ENCODE data around the gene NECAB2. TPM values are rescaled to one million over a fixed set of nuclear protein-coding genes. Genes with fewer than 3 reads are reported as not detected.
A peak's percentile ranks its signal among the peaks of the same experiment; 100 is the strongest.

NECAB2 gene
- total and polyA plus RNA-seq, 3 experiments from 2014 or later: not detected

- Mint-ChIP-seq H3K9me3 (no peaks in the 10 kb centered on the region), H3K27ac (peak overlapping the region in 1 of 8 donors; percentile 6), H3K36me3 (peaks cover 0 to 6% (median 0%) of the 10 kb centered on the region in 3 donors), H3K4me1 (peaks cover 2 to 4% (median 3%) of the 10 kb centered on the region in 3 donors), H3K4me3 (no peak overlapping the region), H3K27me3 (peaks cover 0 to 3% of the 10 kb centered on the region in 2 donors)
- H3K36me3 ChIP-seq (ENCODE audit: insufficient read depth, low read length): no peaks in the 10 kb centered on the region
- H3K9me3 ChIP-seq (ENCODE audit: low read length): no peaks in the 10 kb centered on the region
- no peaks in the 10 kb centered on the region for H3K27me3 ChIP-seq (ENCODE audit: insufficient read depth, low read length, poor library complexity, severe bottlenecking)
- peak in 1 of 5 donors; percentile 41 for DNase-seq
- H3K4me3 ChIP-seq (ENCODE audit: low read length): no peak overlapping the region
- CTCF ChIA-PET: no interaction called here
- H3K4me1 ChIP-seq (ENCODE audit: insufficient read depth, low read length): no peaks in the 10 kb centered on the region
- no peak overlapping the region for H3K27ac ChIP-seq (ENCODE audit: low read depth, low read length)
- POLR2A ChIA-PET: no interaction called here
Measured at GRCh38 chr16:83928341-83929055, 39.5 kb upstream of the NECAB2 start.

- CTCF ChIA-PET: no interaction called here
- peaks cover 2 to 4% (median 3%) of the 10 kb centered on the region in 3 donors for H3K4me1 Mint-ChIP-seq
- peaks cover 0 to 1% (median 0%) of the 10 kb centered on the region in 3 donors for H3K36me3 Mint-ChIP-seq
- peaks cover 0 to 4% of the 10 kb centered on the region in 2 donors for H3K27me3 Mint-ChIP-seq
- Histone ChIP-seq H3K27me3 (ENCODE audit: insufficient read depth, low read length, poor library complexity, severe bottlenecking) (no peaks in the 10 kb centered on the region), H3K9me3 (ENCODE audit: low read length) (no peaks in the 10 kb centered on the region), H3K36me3 (ENCODE audit: insufficient read depth, low read length) (no peaks in the 10 kb centered on the region), H3K4me3 (ENCODE audit: low read length) (no peak overlapping the region), H3K27ac (ENCODE audit: low read depth, low read length) (no peak overlapping the region), H3K4me1 (ENCODE audit: insufficient read depth, low read length) (no peaks in the 10 kb centered on the region)
- H3K4me3 Mint-ChIP-seq: no peak overlapping the region
- POLR2A ChIA-PET: no interaction called here
- no peak overlapping the region for H3K27ac Mint-ChIP-seq
- DNase-seq: peak in 1 of 5 donors; percentile 21
- no peaks in the 10 kb centered on the region for H3K9me3 Mint-ChIP-seq
Measured at GRCh38 chr16:83929811-83930555, 38.1 kb upstream of the NECAB2 start.

- ChIA-PET POLR2A (no interaction called here), CTCF (no interaction called here)
- H3K27me3 Mint-ChIP-seq: peaks cover 0 to 7% of the 10 kb centered on the region in 2 donors
- no peaks in the 10 kb centered on the region for H3K9me3 ChIP-seq (ENCODE audit: low read length)
- no peak overlapping the region for H3K4me3 Mint-ChIP-seq
- H3K27me3 ChIP-seq (ENCODE audit: insufficient read depth, low read length, poor library complexity, severe bottlenecking): no peaks in the 10 kb centered on the region
- H3K9me3 Mint-ChIP-seq: no peaks in the 10 kb centered on the region
- H3K27ac Mint-ChIP-seq: no peak overlapping the region
- H3K36me3 Mint-ChIP-seq: peaks cover 0 to 2% (median 0%) of the 10 kb centered on the region in 3 donors
- no peak overlapping the region for H3K27ac ChIP-seq (ENCODE audit: low read depth, low read length)
- H3K4me3 ChIP-seq (ENCODE audit: low read length): no peak overlapping the region
- DNase-seq: no peak
- no peaks in the 10 kb centered on the region for H3K36me3 ChIP-seq (ENCODE audit: insufficient read depth, low read length)
- H3K4me1 Mint-ChIP-seq: peaks cover 2 to 4% (median 3%) of the 10 kb centered on the region in 3 donors
- H3K4me1 ChIP-seq (ENCODE audit: insufficient read depth, low read length): no peaks in the 10 kb centered on the region
Measured at GRCh38 chr16:83930730-83931500, 37.1 kb upstream of the NECAB2 start.

GRCh38 chr16:83931556-83931955, 36.5 kb upstream of the NECAB2 start:
- no peak for DNase-seq
- Mint-ChIP-seq H3K4me3 (no peak overlapping the region), H3K4me1 (peaks cover 1 to 2% (median 1%) of the 10 kb centered on the region in 3 donors), H3K27me3 (peaks cover 0 to 7% of the 10 kb centered on the region in 2 donors), H3K27ac (no peak overlapping the region), H3K36me3 (peaks cover 0 to 2% (median 0%) of the 10 kb centered on the region in 3 donors), H3K9me3 (no peaks in the 10 kb centered on the region)
- ChIA-PET CTCF (no interaction called here), POLR2A (no interaction called here)
- Histone ChIP-seq H3K4me3 (ENCODE audit: low read length) (no peak overlapping the region), H3K9me3 (ENCODE audit: low read length) (no peaks in the 10 kb centered on the region), H3K4me1 (ENCODE audit: insufficient read depth, low read length) (no peaks in the 10 kb centered on the region), H3K27me3 (ENCODE audit: insufficient read depth, low read length, poor library complexity, severe bottlenecking) (no peaks in the 10 kb centered on the region), H3K36me3 (ENCODE audit: insufficient read depth, low read length) (no peaks in the 10 kb centered on the region), H3K27ac (ENCODE audit: low read depth, low read length) (no peak overlapping the region)

GRCh38 chr16:83932304-83932703, 35.7 kb upstream of the NECAB2 start:
- no peak for DNase-seq
- H3K4me1 ChIP-seq (ENCODE audit: insufficient read depth, low read length): no peaks in the 10 kb centered on the region
- no peak overlapping the region for H3K4me3 ChIP-seq (ENCODE audit: low read length)
- no peaks in the 10 kb centered on the region for H3K27me3 ChIP-seq (ENCODE audit: insufficient read depth, low read length, poor library complexity, severe bottlenecking)
- no peak overlapping the region for H3K4me3 Mint-ChIP-seq
- peaks cover 0 to 10% of the 10 kb centered on the region in 2 donors for H3K27me3 Mint-ChIP-seq
- no peak overlapping the region for H3K27ac Mint-ChIP-seq
- no peak overlapping the region for H3K27ac ChIP-seq (ENCODE audit: low read depth, low read length)
- no peaks in the 10 kb centered on the region for H3K4me1 Mint-ChIP-seq
- H3K9me3 ChIP-seq (ENCODE audit: low read length): no peaks in the 10 kb centered on the region
- CTCF ChIA-PET: no interaction called here
- no peaks in the 10 kb centered on the region for H3K9me3 Mint-ChIP-seq
- H3K36me3 ChIP-seq (ENCODE audit: insufficient read depth, low read length): no peaks in the 10 kb centered on the region
- POLR2A ChIA-PET: no interaction called here
- H3K36me3 Mint-ChIP-seq: peaks cover 0 to 2% (median 0%) of the 10 kb centered on the region in 3 donors

- CTCF ChIA-PET: no interaction called here
- no peak overlapping the region for H3K27ac Mint-ChIP-seq
- no peaks in the 10 kb centered on the region for H3K27me3 ChIP-seq (ENCODE audit: insufficient read depth, low read length, poor library complexity, severe bottlenecking)
- H3K36me3 Mint-ChIP-seq: peaks cover 0 to 2% (median 0%) of the 10 kb centered on the region in 3 donors
- no peaks in the 10 kb centered on the region for H3K4me1 ChIP-seq (ENCODE audit: insufficient read depth, low read length)
- POLR2A ChIA-PET: no interaction called here
- H3K4me3 Mint-ChIP-seq: no peak overlapping the region
- H3K27ac ChIP-seq (ENCODE audit: low read depth, low read length): no peak overlapping the region
- peaks cover 0 to 10% of the 10 kb centered on the region in 2 donors for H3K27me3 Mint-ChIP-seq
- no peaks in the 10 kb centered on the region for H3K4me1 Mint-ChIP-seq
- no peaks in the 10 kb centered on the region for H3K9me3 Mint-ChIP-seq
- no peaks in the 10 kb centered on the region for H3K9me3 ChIP-seq (ENCODE audit: low read length)
- no peaks in the 10 kb centered on the region for H3K36me3 ChIP-seq (ENCODE audit: insufficient read depth, low read length)
- no peak for DNase-seq
- no peak overlapping the region for H3K4me3 ChIP-seq (ENCODE audit: low read length)
Measured at GRCh38 chr16:83932955-83933673, 34.9 kb upstream of the NECAB2 start.

- H3K4me3 ChIP-seq (ENCODE audit: low read length): no peak overlapping the region
- no peak for DNase-seq
- H3K4me1 Mint-ChIP-seq: no peaks in the 10 kb centered on the region
- H3K36me3 ChIP-seq (ENCODE audit: insufficient read depth, low read length): no peaks in the 10 kb centered on the region
- no peaks in the 10 kb centered on the region for H3K9me3 ChIP-seq (ENCODE audit: low read length)
- no peaks in the 10 kb centered on the region for H3K9me3 Mint-ChIP-seq
- H3K27me3 ChIP-seq (ENCODE audit: insufficient read depth, low read length, poor library complexity, severe bottlenecking): no peaks in the 10 kb centered on the region
- no peak overlapping the region for H3K27ac Mint-ChIP-seq
- POLR2A ChIA-PET: no interaction called here
- no peak overlapping the region for H3K4me3 Mint-ChIP-seq
- peaks cover 0 to 2% (median 0%) of the 10 kb centered on the region in 3 donors for H3K36me3 Mint-ChIP-seq
- H3K4me1 ChIP-seq (ENCODE audit: insufficient read depth, low read length): no peaks in the 10 kb centered on the region
- peaks cover under 1 to 10% of the 10 kb centered on the region in 2 donors for H3K27me3 Mint-ChIP-seq
- CTCF ChIA-PET: no interaction called here
- H3K27ac ChIP-seq (ENCODE audit: low read depth, low read length): no peak overlapping the region
Measured at GRCh38 chr16:83933885-83934683, 34.0 kb upstream of the NECAB2 start.

All from CD8-positive, alpha-beta memory T cell (primary cell).